Effector memory CD4-positive, alpha-beta T cell (primary cell): ENCODE measurements around the gene SLC6A17.

ENCODE experiments used
- DNase-seq, 3 donors: peaks; one replicate each; pipeline ENCODE4 v3.0.0-alpha.2; 2020
- H3K27ac ChIP-seq: 2 replicates; pipeline ENCODE4 v1.7.0; 2013; ENCODE audit warnings: mild to moderate bottlenecking, low read length, moderate library complexity; ENCODE audit not compliant: insufficient read depth, poor library complexity, severe bottlenecking
- H3K27me3 ChIP-seq: replicated peaks from 2 replicates; pipeline ENCODE4 v1.7.0; 2013; ENCODE audit warnings: mild to moderate bottlenecking, low read length; ENCODE audit not compliant: insufficient read depth, control insufficient read depth, poor library complexity, severe bottlenecking
- H3K36me3 ChIP-seq: 2 replicates; pipeline ENCODE4 v1.7.0; 2013; ENCODE audit warnings: mild to moderate bottlenecking, low read length, moderate library complexity; ENCODE audit not compliant: control insufficient read depth, insufficient read depth
- H3K4me1 ChIP-seq: 2 replicates; pipeline ENCODE4 v1.7.0; 2013; ENCODE audit warnings: low read length, mild to moderate bottlenecking; ENCODE audit not compliant: control insufficient read depth, insufficient read depth, poor library complexity, severe bottlenecking
- H3K4me3 ChIP-seq: 2 replicates; pipeline ENCODE4 v1.7.0; 2013; ENCODE audit warnings: low read length, low read depth, mild to moderate bottlenecking; ENCODE audit not compliant: insufficient read depth, poor library complexity, severe bottlenecking
- H3K9me3 ChIP-seq: 2 replicates; pipeline ENCODE4 v1.7.0; 2013; ENCODE audit warnings: mild to moderate bottlenecking, low read length, moderate library complexity; ENCODE audit not compliant: control insufficient read depth

SLC6A17 gene

DNA sequence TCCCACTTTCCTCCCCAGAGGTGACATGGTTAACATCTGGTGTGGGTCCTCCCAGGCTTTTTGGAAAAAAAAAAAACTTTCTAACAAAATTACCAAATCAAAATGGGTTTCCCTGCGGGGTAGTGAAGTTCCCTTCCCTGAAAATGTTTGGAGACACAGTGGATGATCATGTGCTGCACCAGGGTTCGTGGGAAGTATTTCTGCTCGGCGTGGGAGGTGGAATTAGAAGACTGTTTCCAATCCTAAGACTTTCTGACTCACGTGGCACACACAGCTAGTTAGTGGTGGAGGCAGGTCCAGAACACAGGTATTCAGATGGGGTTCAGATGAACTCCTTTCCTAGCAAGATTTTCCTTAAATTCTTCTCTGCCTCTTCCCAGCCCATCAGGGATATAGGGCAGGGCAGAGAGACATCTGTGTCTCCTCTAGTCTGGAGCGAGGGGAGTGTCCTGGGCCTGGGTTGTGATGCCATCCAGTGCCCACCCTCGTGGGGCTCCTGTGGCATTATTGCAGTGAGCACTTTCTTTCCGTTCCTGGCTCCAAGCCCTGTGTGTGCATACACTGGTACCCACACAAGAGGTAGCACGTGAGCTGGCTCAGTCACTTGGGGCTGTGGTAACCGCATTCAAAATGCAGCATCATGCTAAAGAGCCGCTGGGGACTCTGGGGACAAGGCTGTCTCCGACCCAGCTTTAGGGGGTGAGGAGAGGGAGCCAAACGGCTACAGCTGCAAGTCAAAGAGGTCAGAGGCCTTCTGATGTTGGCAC lies 87.3 kb downstream of the SLC6A17 start:
- no peaks in the 10 kb centered on the region for H3K4me1 ChIP-seq
- H3K9me3 ChIP-seq = no peaks in the 10 kb centered on the region
- no peak overlapping the region for H3K27ac ChIP-seq
- no peaks in the 10 kb centered on the region for H3K36me3 ChIP-seq
- no peak overlapping the region for H3K4me3 ChIP-seq
- H3K27me3 ChIP-seq = no peaks in the 10 kb centered on the region
- DNase-seq = no peak

DNA sequence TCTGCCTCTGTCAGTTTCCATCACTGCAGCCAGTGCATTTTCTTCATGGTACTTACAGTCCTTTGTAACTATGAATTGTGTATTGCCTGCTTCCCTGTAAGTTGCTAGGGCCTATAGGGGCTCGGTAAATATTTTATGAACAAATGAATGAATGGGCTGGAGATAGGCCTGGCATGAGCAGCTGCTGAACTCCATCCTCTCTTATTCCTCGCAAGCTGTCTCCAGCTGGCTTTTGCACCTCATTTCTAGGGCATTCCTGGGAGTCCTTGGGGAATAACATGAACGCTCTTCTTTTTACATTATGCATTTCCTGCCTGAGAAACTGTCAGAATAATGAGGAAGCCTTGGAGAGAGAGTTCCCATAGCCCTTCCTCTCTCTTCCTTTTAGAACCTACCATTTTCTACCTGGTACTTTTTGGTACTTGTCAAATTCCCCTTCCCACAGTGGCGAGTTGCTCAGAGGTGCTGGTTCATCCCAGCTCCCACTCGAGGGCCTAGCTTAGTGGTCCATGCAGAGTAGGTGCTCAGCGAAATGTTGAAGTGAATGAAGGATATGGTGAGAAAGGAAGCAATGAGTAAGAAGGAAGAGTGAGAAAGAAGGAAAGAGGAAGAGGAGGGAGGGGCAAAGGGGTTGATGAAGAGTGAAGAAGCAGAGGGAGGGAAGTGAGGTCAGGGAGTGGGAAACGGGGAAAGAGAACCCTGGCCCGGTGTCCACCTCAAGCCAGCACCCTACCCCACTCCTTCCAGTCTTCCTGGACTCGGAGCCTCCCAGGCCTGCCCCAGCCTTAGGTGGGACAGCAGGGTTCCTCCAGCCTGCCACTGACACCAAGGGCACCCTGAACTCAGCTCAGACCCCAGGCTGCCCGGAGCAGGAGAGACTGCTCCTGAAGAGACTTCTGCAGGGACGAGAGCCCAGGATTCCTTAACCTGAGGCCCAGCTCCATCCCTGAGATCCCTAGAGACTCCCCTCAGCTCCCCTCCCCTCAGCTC lies 89.4 kb downstream of the SLC6A17 start:
- Histone ChIP-seq H3K4me3 (no peak overlapping the region), H3K9me3 (no peaks in the 10 kb centered on the region), H3K27ac (no peak overlapping the region), H3K27me3 (no peaks in the 10 kb centered on the region), H3K36me3 (no peaks in the 10 kb centered on the region), H3K4me1 (no peaks in the 10 kb centered on the region)
- DNase-seq = no peak

GRCh38 chr1:110240476-110241210 lies 90.3 kb downstream of the SLC6A17 start:
- no peaks in the 10 kb centered on the region for H3K4me1 ChIP-seq

DNA sequence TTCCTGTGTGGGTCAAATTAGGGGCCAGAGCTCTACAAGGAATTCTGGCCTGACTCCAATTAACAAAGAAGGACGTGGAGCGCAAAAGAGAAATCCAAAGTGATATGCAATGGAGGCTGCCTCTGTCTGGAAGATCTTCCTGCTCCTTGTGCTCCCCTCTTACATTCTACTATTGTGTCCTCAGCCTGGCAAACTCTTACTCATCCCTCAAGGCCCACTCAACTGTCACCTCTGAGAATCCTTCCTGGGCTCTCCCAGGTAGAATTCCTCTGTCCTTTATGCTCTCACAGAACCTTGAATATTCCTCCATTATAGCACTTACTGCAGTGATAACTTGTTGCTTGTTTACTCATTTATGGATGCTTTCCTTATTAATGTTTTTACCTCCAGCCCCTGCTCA lies 91.2 kb downstream of the SLC6A17 start:
- Histone ChIP-seq H3K27ac (no peak overlapping the region), H3K27me3 (no peaks in the 10 kb centered on the region), H3K36me3 (no peaks in the 10 kb centered on the region), H3K4me1 (no peaks in the 10 kb centered on the region), H3K4me3 (no peak overlapping the region), H3K9me3 (no peaks in the 10 kb centered on the region)
- no peak for DNase-seq

More at GRCh38 chr1:110240476-110241210, 90.3 kb downstream of the SLC6A17 start:
- Histone ChIP-seq H3K4me3 (no peak overlapping the region), H3K27me3 (no peaks in the 10 kb centered on the region), H3K27ac (no peak overlapping the region), H3K36me3 (no peaks in the 10 kb centered on the region), H3K9me3 (no peaks in the 10 kb centered on the region)
- no peak for DNase-seq

GRCh38 chr1:110242062-110242461 lies 91.8 kb downstream of the SLC6A17 start:
- H3K4me1 ChIP-seq = no peaks in the 10 kb centered on the region
- no peaks in the 10 kb centered on the region for H3K27me3 ChIP-seq
- no peak for DNase-seq
- H3K27ac ChIP-seq = no peak overlapping the region
- H3K36me3 ChIP-seq = no peaks in the 10 kb centered on the region
- no peak overlapping the region for H3K4me3 ChIP-seq
- no peaks in the 10 kb centered on the region for H3K9me3 ChIP-seq

- Histone ChIP-seq H3K4me1 (no peaks in the 10 kb centered on the region), H3K27ac (no peak overlapping the region), H3K9me3 (no peaks in the 10 kb centered on the region), H3K36me3 (no peaks in the 10 kb centered on the region), H3K4me3 (no peak overlapping the region), H3K27me3 (no peaks in the 10 kb centered on the region)
- DNase-seq = no peak
Observed at GRCh38 chr1:110242731-110243130, 92.4 kb downstream of the SLC6A17 start.

DNA sequence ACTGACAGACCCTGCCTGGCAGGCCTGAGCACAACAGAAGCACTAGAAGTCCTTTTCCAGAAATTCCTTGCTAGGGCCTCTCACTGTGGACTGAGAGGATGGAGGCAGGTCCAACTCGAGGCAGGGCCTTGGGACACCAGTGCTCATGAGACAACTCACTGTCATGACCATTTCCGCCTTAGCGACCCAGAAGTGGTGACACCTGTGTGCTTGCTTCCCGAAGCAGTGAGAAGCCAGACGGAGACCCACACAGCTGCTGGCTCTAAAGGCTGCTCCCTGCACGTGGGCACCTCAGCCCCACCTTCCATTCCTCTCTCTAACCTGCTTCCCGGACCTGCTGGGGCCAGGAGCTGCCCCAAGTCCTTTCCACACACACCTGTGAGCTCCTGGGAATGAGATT lies 92.9 kb downstream of the SLC6A17 start:
- no peaks in the 10 kb centered on the region for H3K27me3 ChIP-seq
- no peak overlapping the region for H3K27ac ChIP-seq
- no peaks in the 10 kb centered on the region for H3K36me3 ChIP-seq

DNA sequence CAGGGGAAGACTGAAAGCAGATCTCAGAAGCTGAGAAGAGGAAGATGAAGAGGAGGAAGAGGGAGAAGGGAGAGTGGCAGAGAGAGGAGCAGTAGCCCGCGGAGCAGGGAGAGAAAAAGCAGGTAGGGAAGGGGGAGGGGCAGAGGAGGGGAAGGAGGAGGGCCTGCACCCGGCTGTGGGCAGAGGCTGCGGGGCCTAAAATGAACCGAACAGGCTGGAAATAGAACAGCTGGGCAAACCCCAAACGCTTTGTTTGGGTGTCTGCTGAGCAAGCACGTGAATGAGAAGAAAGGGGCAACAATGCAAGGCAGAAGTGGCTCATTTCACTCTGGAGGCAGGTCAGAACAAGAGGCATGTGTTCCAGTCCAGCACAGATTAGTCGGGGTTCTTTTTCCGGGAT lies 93.3 kb downstream of the SLC6A17 start:
- no peak for DNase-seq
- Histone ChIP-seq H3K9me3 (no peaks in the 10 kb centered on the region), H3K4me1 (no peaks in the 10 kb centered on the region), H3K27me3 (no peaks in the 10 kb centered on the region), H3K36me3 (no peaks in the 10 kb centered on the region), H3K27ac (no peak overlapping the region), H3K4me3 (no peak overlapping the region)

More for the DNA sequence above, 92.9 kb downstream of the SLC6A17 start:
- H3K9me3 ChIP-seq = no peaks in the 10 kb centered on the region
- H3K4me3 ChIP-seq = no peak overlapping the region
- H3K4me1 ChIP-seq = no peaks in the 10 kb centered on the region
- DNase-seq = no peak

GRCh38 chr1:110245876-110246620 lies 95.8 kb downstream of the SLC6A17 start:
- DNase-seq = no peak
- Histone ChIP-seq H3K27me3 (no peaks in the 10 kb centered on the region), H3K4me1 (no peaks in the 10 kb centered on the region), H3K9me3 (no peaks in the 10 kb centered on the region), H3K27ac (no peak overlapping the region), H3K36me3 (no peaks in the 10 kb centered on the region), H3K4me3 (no peak overlapping the region)
